K562 (cell line): ENCODE results near the gene ABCC1. TPM values are rescaled to one million over a fixed set of nuclear protein-coding genes. Genes with fewer than 3 reads are reported as not detected.

ENCODE experiments used
- ATAC-seq: fragments of 200-7000 bp; cut with Tn5 transposase; 3 replicates; pipeline ENCODE4 v1.9.1; 2020; ENCODE audit warnings: moderate library complexity
- BruUV-seq: library from RNA; stranded (reverse); fragments of 400-500 nt; replicated peaks from 2 replicates; lab custom pipeline; 2021; lab: Mats Ljungman, UMichigan
- CTCF ChIA-PET: fragments of 300-600 bp; formaldehyde crosslinking; extraction: SDS; loops from one replicate; lab custom pipeline; 2021; ENCODE audit warnings: low intra/inter-chr PET ratio; lab: Yijun Ruan, JAX
- POLR2A ChIA-PET: fragments of 300-600, 350-650 bp; sonication (Branson Sonifier 250); formaldehyde crosslinking; extraction: SDS; loops from one replicate; lab custom pipeline; 2021; ENCODE audit warnings: antibody characterized with exemption, inconsistent platforms; lab: Yijun Ruan, JAX
- DNase-seq, 4 experiments: peaks; one replicate each; pipeline versions ENCODE4 v3.0.0 to v3.0.0-alpha.2; 2011 to 2018; ENCODE audit warnings: low spot score in 3 of 4, mixed read lengths in 3 of 4; ENCODE audit errors: extremely low read depth in 1 of 4
- FAIRE-seq: peaks from 2 replicates; lab custom pipeline; 2011; peaks lifted over from hg19 to GRCh38; lab: Jason Lieb, UNC
- H2AFZ ChIP-seq: 2 replicates; pipeline ENCODE4 v1.6.0; 2011; ENCODE audit warnings: low read depth, low read length, control low read depth, inconsistent platforms
- H3K27ac ChIP-seq: fragments of 200-600 bp; 3 replicates; pipeline ENCODE4 v1.8.0; 2011; ENCODE audit warnings: low read depth, mild to moderate bottlenecking, control low read depth, inconsistent platforms, low read length, moderate library complexity, mixed read lengths; ENCODE audit errors: extremely low read depth
- H3K27me3 ChIP-seq, 2 experiments: fragments of 300-600 bp in 1 of 2; 2 replicates in 1 of 2; 3 replicates in 1 of 2; pipeline versions ENCODE4 v1.6.0 to v1.8.0; 2011; ENCODE audit warnings: inconsistent platforms in 2 of 2, low read length in 2 of 2, mild to moderate bottlenecking in 1 of 2, mixed read lengths in 1 of 2, moderate library complexity in 1 of 2; ENCODE audit not compliant: control insufficient read depth in 2 of 2, insufficient read depth in 2 of 2
- H3K36me3 ChIP-seq: fragments of 300-600 bp; 3 replicates; pipeline ENCODE4 v1.8.0; 2011; ENCODE audit warnings: mild to moderate bottlenecking, low read length, inconsistent platforms; ENCODE audit not compliant: control insufficient read depth, insufficient read depth
- H3K4me1 ChIP-seq, 2 experiments: fragments of 200-600 bp in 1 of 2; replicated peaks in 1 of 2; 2 replicates in 1 of 2; 3 replicates in 1 of 2; pipeline versions ENCODE4 v1.5.1 to v1.8.0; 2011; ENCODE audit warnings: inconsistent platforms in 2 of 2, low read length in 2 of 2, mild to moderate bottlenecking in 1 of 2, mixed read lengths in 1 of 2, moderate library complexity in 1 of 2; ENCODE audit not compliant: control insufficient read depth in 2 of 2, insufficient read depth in 2 of 2
- H3K4me2 ChIP-seq: 2 replicates; pipeline ENCODE4 v1.6.1; 2011; ENCODE audit warnings: low read length, control low read depth, inconsistent platforms, mixed read lengths; ENCODE audit not compliant: insufficient read depth
- H3K4me3 ChIP-seq: fragments of 200-600 bp; sonication (generic), shearing (Covaris generic); 2 replicates; pipeline ENCODE4 v1.5.1; 2016; ENCODE audit warnings: control low read depth, inconsistent platforms
- H3K79me2 ChIP-seq: fragments of 200-600 bp; 3 replicates; pipeline ENCODE4 v1.8.0; 2011; ENCODE audit warnings: low read length, inconsistent platforms; ENCODE audit not compliant: control insufficient read depth, insufficient read depth
- H3K9ac ChIP-seq, 2 experiments: 2 replicates each; pipeline versions ENCODE4 v1.6.0 to v1.6.1; 2011; ENCODE audit warnings: low read depth in 2 of 2, low read length in 2 of 2, control low read depth in 1 of 2, inconsistent platforms in 1 of 2, mild to moderate bottlenecking in 1 of 2, mixed read lengths in 1 of 2; ENCODE audit not compliant: insufficient read depth in 1 of 2
- H3K9me1 ChIP-seq: one replicate; pipeline ENCODE4 v1.6.0; 2011; ENCODE audit warnings: inconsistent platforms, mild to moderate bottlenecking, low read length, moderate library complexity; ENCODE audit not compliant: control insufficient read depth, insufficient read depth
- H3K9me3 ChIP-seq: replicated peaks from 2 replicates; pipeline ENCODE4 v1.5.1; 2011; ENCODE audit warnings: low read depth, low read length, inconsistent platforms; ENCODE audit not compliant: control insufficient read depth, insufficient read depth
- H4K20me1 ChIP-seq: replicated peaks from 2 replicates; pipeline ENCODE4 v1.6.1; 2011; ENCODE audit warnings: low read length, inconsistent platforms, mixed read lengths; ENCODE audit not compliant: control insufficient read depth, insufficient read depth
- ATF4 ChIP-seq: fragments of 450-650 bp; formaldehyde crosslinking; IDR thresholded peaks from 2 replicates; pipeline ENCODE4 v1.4.0; 2022; ENCODE audit warnings: mild to moderate bottlenecking, moderate library complexity
- FIP1L1 ChIP-seq: fragments of 200-400 bp; formaldehyde crosslinking; IDR thresholded peaks from 2 replicates; pipeline ENCODE4 v1.6.1; 2018; ENCODE audit warnings: mild to moderate bottlenecking, low read depth, low read length; ENCODE audit not compliant: poor library complexity, severe bottlenecking
- HNRNPH1 ChIP-seq: fragments of 200-400 bp; formaldehyde crosslinking; optimal IDR thresholded peaks from 2 replicates; pipeline ENCODE3; 2017; ENCODE audit warnings: low read depth, mild to moderate bottlenecking, low read length, moderate library complexity
- KAT7 ChIP-seq: sonication (generic); formaldehyde crosslinking; IDR thresholded peaks from 2 replicates; pipeline ENCODE4 v1.8.0; 2022; ENCODE audit warnings: missing genetic modification reagents, mild to moderate bottlenecking, borderline replicate concordance
- KLF13 ChIP-seq: fragments of 450-650 bp; IDR thresholded peaks from 2 replicates; pipeline ENCODE4 v1.6.1; 2016; ENCODE audit warnings: missing genetic modification characterization, low read depth, mild to moderate bottlenecking, missing compliant biosample characterization, moderate library complexity, borderline replicate concordance
- KLF16 ChIP-seq: IDR thresholded peaks from 2 replicates; pipeline ENCODE4 v1.6.1; 2016; ENCODE audit warnings: antibody characterized with exemption
- MTA3 ChIP-seq: fragments of 450-650 bp; formaldehyde crosslinking; IDR thresholded peaks from 2 replicates; pipeline ENCODE4 v1.6.1; 2017; ENCODE audit warnings: mild to moderate bottlenecking, borderline replicate concordance
- MTF1 ChIP-seq: fragments of 250-450 bp; sonication (Bioruptor Pico); IDR thresholded peaks from 2 replicates; pipeline ENCODE4 v1.9.0; 2021; ENCODE audit warnings: moderate library complexity, mild to moderate bottlenecking, inconsistent platforms, borderline replicate concordance
- RBBP5 ChIP-seq: fragments of 200-600 bp; sonication (generic); IDR thresholded peaks from 2 replicates; pipeline ENCODE4 v1.6.1; 2012; ENCODE audit warnings: borderline replicate concordance, mild to moderate bottlenecking, low read length, control low read depth, inconsistent platforms; ENCODE audit not compliant: insufficient read depth, poor library complexity, severe bottlenecking
- SREBF1 ChIP-seq: fragments of 150-350 bp; IDR thresholded peaks from 2 replicates; pipeline ENCODE4 v1.6.1; 2014; ENCODE audit warnings: antibody characterized with exemption, low read depth, low read length, borderline replicate concordance
- THRAP3 ChIP-seq: fragments of 450-650 bp; IDR thresholded peaks from 2 replicates; pipeline ENCODE4 v1.6.1; 2016; ENCODE audit warnings: mild to moderate bottlenecking, inconsistent platforms, borderline replicate concordance
- ZNF124 ChIP-seq: sonication (generic); formaldehyde crosslinking; IDR thresholded peaks from 2 replicates; pipeline ENCODE4 v1.8.1; 2022; ENCODE audit warnings: missing genetic modification reagents
- ZNF217 ChIP-seq: sonication (generic); formaldehyde crosslinking; IDR thresholded peaks from 2 replicates; pipeline ENCODE4 v1.8.0; 2022; ENCODE audit warnings: mild to moderate bottlenecking, missing genetic modification reagents
- ZNF347 ChIP-seq: fragments of 450-650 bp; formaldehyde crosslinking; IDR thresholded peaks from 2 replicates; pipeline ENCODE4 v1.4.0; 2020; ENCODE audit warnings: low read depth, mild to moderate bottlenecking, moderate library complexity
- WGBS: fragments of 100-300 bp; shearing (Covaris generic); methylation state at CpG from one replicate; pipeline ENCODE4 v1.1.6; 2016; ENCODE audit warnings: low coverage, mixed read lengths; ENCODE audit not compliant: insufficient coverage; ENCODE audit errors: missing lambda C conversion rate; 5-methylcytosine and 5-hydroxymethylcytosine counted together
- in situ Hi-C: fragments of 300-500 bp; cut with MboI; formaldehyde crosslinking; loops from 4 replicates; pipeline ENCODE4 v1.15.0; 2018; ENCODE audit warnings: inconsistent platforms, mixed read lengths
- intact Hi-C: fragments of 100-400 bp; cut with micrococcal nuclease; formaldehyde crosslinking; loops from 2 replicates; pipeline ENCODE4 v1.14.2; 2022
- polyA plus RNA-seq, 8 experiments: library from polyadenylated mRNA; depleted of rRNA in 4 of 8; stranded (reverse) in 5 of 8; unstranded in 3 of 8; fragments of >200 nt; fragmentation: Nextera tagmentation in 2 of 8; fragmentation: Illumina TruSeq in 1 of 8; extraction: Ambion mirVana in 2 of 8; extraction: Trizol in 1 of 8; gene quantifications; 2 replicates each; pipeline versions ENCODE4 v1.2.1 to v1.2.3, GENCODE V29; 2011 to 2014; ENCODE audit warnings: inconsistent platforms in 1 of 8, missing spikeins in 1 of 8
- total RNA-seq, 7 experiments: library from RNA; depleted of rRNA in 6 of 7; stranded (reverse); fragments of >200 nt in 6 of 7; fragmentation: Illumina TruSeq in 2 of 7; extraction: Trizol in 2 of 7; gene quantifications; 2 replicates each; pipeline versions ENCODE4 v1.2.1 to v1.2.3, GENCODE V29; 2011 to 2021; ENCODE audit warnings: low replicate concordance in 1 of 7
- TF ChIP-seq, protein P1 (sequence below): sonication (generic); formaldehyde crosslinking; IDR thresholded peaks from 2 replicates; pipeline ENCODE4 v1.8.0; 2023; ENCODE audit warnings: mild to moderate bottlenecking, missing genetic modification reagents

The ABCC1 gene
- total and polyA plus RNA-seq, 9 of the 15 experiments (the other 6 are each of a cell fraction or from before 2014, with no cell fraction given), result 3.9 to 41.6 (median 10.0) TPM

GRCh38 chr16:16036359-16036792 lies 87.0 kb downstream of the ABCC1 start:
- DNase-seq (no peak), ATAC-seq (no peak), FAIRE-seq (no peak)
- in situ Hi-C loops, result no loop called here
- no peaks in the 10 kb centered on the region for H4K20me1 ChIP-seq
- no peak overlapping the region for H3K9ac ChIP-seq
- intact Hi-C loops, result no loop called here
- no peaks in the 10 kb centered on the region for H3K27me3 ChIP-seq
- no peak overlapping the region for H3K27ac ChIP-seq
- ChIA-PET CTCF (no interaction called here), POLR2A (interaction anchor here (0.8 to 1.6 kb wide), 4 partner anchors 9 to 15 kb away, joined by 3 to 5 read pairs (median 4); no protein-coding TSS in a partner anchor)
- peaks cover 67% of the 10 kb centered on the region; the same call in 2 of the 3 replicates for H3K36me3 ChIP-seq
- BruUV-seq, result no TSS peak
- H2AFZ ChIP-seq, result no peak overlapping the region
- WGBS, result 95% methylated on average over 8 of the region's 8 CpGs
- no peaks in the 10 kb centered on the region for H3K9me3 ChIP-seq
- H3K4me2 ChIP-seq, result no peak overlapping the region
- H3K79me2 ChIP-seq, result no peaks in the 10 kb centered on the region
- H3K9me1 ChIP-seq, result peaks cover 3% of the 10 kb centered on the region
- H3K4me3 ChIP-seq, result no peak overlapping the region
- peaks cover 0 to 5% of the 10 kb centered on the region in 2 experiments; a peak in 2 of 5 replicates for H3K4me1 ChIP-seq
- TF ChIP-seq MTA3, result no peak
- TF ChIP-seq KLF16, result no peak
- no peak for TF ChIP-seq MTF1 (CRISPR knock-in tag)
- no peak for TF ChIP-seq ZNF217
- TF ChIP-seq RBBP5, result no peak
- no peak for TF ChIP-seq ZNF124 (CRISPR knock-in tag)
- no peak for TF ChIP-seq KLF13
- no peak for TF ChIP-seq THRAP3
- no peak for TF ChIP-seq ZNF347 (CRISPR knock-in tag)
- TF ChIP-seq ATF4 (CRISPR knock-in tag), result no peak
- TF ChIP-seq, protein P1, sequence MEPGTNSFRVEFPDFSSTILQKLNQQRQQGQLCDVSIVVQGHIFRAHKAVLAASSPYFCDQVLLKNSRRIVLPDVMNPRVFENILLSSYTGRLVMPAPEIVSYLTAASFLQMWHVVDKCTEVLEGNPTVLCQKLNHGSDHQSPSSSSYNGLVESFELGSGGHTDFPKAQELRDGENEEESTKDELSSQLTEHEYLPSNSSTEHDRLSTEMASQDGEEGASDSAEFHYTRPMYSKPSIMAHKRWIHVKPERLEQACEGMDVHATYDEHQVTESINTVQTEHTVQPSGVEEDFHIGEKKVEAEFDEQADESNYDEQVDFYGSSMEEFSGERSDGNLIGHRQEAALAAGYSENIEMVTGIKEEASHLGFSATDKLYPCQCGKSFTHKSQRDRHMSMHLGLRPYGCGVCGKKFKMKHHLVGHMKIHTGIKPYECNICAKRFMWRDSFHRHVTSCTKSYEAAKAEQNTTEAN (CRISPR knock-in tag), result no peak
- TF ChIP-seq KAT7 (CRISPR knock-in tag), result no peak
- no peak for TF ChIP-seq FIP1L1
- TF ChIP-seq HNRNPH1, result no peak
- TF ChIP-seq SREBF1, result no peak
